ENCODE data around the gene STIMATE. TPM values are rescaled to one million over a fixed set of nuclear protein-coding genes. Genes with fewer than 3 reads are reported as not detected.

The STIMATE gene
- total and polyA plus RNA-seq, 2 experiments from 2014 or later, result 11.2 to 23.6 TPM

DNA sequence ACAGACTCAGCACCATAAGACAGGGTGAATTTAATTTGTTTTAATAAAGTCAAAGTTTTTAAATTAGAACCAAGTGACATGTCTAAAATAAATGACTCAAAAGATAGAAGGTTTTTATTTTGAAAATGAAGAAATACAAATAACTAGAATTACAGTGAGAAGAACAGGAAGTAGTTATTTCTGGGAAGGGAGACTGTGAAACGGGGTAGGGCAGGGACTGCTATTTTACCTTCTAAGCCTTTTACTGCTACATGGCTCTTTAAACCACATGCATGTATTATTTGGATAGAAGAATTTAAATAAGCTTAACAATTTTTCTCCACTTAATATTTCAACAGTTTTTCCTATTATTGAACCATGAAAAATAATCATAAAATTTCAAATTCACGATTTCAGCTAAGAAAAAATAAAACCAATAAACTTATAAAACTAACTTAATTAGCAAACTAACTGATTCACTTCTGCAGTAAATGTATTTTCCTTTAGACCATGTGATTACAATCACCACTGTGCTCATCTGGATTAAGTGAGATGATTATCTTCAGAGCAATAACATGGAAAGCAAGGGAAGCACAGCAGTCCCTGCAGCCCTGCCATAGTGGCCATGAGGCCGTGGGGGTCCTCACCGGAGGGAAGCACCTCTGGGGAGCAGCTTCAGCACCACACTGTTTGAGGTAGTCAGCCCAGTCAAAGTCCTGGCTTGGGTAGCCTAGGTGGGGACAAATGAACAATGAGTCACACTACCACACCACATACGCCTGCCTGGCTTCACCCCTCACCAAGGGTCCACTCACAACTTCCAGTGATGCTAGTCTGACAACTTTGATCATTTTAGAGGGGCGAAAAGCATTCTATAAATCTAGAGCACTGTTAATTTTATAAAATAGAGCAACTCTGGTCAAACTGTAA, 28.3 kb upstream of the STIMATE start:
- no peaks in the 10 kb centered on the region for H3F3A ChIP-seq (replicated peaks; ENCODE audit: low read depth)
- no peak for TF ChIP-seq CREB1 (CRISPR knock-in tag; IDR thresholded peaks at IDR 0.05; ENCODE audit: low read depth)
- no peak for TF ChIP-seq POLR2AphosphoS5 (IDR thresholded peaks at IDR 0.05; ENCODE audit: low read depth)
- no peak for TF ChIP-seq EZH2phosphoT487 (IDR thresholded peaks at IDR 0.05; ENCODE audit: unreplicated experiment)
- TF ChIP-seq JUNB (IDR thresholded peaks at IDR 0.05; ENCODE audit: unreplicated experiment), result no peak
- TF ChIP-seq ZNF114 (CRISPR knock-in tag; IDR thresholded peaks at IDR 0.05), result no peak
- TF ChIP-seq, protein P1, sequence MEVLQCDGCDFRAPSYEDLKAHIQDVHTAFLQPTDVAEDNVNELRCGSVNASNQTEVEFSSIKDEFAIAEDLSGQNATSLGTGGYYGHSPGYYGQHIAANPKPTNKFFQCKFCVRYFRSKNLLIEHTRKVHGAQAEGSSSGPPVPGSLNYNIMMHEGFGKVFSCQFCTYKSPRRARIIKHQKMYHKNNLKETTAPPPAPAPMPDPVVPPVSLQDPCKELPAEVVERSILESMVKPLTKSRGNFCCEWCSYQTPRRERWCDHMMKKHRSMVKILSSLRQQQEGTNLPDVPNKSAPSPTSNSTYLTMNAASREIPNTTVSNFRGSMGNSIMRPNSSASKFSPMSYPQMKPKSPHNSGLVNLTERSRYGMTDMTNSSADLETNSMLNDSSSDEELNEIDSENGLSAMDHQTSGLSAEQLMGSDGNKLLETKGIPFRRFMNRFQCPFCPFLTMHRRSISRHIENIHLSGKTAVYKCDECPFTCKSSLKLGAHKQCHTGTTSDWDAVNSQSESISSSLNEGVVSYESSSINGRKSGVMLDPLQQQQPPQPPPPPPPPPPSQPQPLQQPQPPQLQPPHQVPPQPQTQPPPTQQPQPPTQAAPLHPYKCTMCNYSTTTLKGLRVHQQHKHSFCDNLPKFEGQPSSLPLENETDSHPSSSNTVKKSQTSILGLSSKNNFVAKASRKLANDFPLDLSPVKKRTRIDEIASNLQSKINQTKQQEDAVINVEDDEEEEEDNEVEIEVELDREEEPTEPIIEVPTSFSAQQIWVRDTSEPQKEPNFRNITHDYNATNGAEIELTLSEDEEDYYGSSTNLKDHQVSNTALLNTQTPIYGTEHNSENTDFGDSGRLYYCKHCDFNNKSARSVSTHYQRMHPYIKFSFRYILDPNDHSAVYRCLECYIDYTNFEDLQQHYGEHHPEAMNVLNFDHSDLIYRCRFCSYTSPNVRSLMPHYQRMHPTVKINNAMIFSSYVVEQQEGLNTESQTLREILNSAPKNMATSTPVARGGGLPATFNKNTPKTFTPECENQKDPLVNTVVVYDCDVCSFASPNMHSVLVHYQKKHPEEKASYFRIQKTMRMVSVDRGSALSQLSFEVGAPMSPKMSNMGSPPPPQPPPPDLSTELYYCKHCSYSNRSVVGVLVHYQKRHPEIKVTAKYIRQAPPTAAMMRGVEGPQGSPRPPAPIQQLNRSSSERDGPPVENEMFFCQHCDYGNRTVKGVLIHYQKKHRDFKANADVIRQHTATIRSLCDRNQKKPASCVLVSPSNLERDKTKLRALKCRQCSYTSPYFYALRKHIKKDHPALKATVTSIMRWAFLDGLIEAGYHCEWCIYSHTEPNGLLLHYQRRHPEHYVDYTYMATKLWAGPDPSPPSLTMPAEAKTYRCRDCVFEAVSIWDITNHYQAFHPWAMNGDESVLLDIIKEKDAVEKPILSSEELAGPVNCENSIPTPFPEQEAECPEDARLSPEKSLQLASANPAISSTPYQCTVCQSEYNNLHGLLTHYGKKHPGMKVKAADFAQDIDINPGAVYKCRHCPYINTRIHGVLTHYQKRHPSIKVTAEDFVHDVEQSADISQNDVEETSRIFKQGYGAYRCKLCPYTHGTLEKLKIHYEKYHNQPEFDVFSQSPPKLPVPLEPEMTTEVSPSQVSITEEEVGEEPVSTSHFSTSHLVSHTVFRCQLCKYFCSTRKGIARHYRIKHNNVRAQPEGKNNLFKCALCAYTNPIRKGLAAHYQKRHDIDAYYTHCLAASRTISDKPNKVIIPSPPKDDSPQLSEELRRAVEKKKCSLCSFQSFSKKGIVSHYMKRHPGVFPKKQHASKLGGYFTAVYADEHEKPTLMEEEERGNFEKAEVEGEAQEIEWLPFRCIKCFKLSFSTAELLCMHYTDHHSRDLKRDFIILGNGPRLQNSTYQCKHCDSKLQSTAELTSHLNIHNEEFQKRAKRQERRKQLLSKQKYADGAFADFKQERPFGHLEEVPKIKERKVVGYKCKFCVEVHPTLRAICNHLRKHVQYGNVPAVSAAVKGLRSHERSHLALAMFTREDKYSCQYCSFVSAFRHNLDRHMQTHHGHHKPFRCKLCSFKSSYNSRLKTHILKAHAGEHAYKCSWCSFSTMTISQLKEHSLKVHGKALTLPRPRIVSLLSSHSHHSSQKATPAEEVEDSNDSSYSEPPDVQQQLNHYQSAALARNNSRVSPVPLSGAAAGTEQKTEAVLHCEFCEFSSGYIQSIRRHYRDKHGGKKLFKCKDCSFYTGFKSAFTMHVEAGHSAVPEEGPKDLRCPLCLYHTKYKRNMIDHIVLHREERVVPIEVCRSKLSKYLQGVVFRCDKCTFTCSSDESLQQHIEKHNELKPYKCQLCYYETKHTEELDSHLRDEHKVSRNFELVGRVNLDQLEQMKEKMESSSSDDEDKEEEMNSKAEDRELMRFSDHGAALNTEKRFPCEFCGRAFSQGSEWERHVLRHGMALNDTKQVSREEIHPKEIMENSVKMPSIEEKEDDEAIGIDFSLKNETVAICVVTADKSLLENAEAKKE (CRISPR knock-in tag; IDR thresholded peaks at IDR 0.05), result no peak
- TF ChIP-seq NANOG (IDR thresholded peaks at IDR 0.05; ENCODE audit: borderline replicate concordance), result no peak
- no peak for TF ChIP-seq STAT1 (IDR thresholded peaks at IDR 0.05; ENCODE audit: unreplicated experiment)
- Mint-ChIP-seq H3K4me1 (no peaks in the 10 kb centered on the region), H3K36me3 (ENCODE audit: low read depth) (no peaks in the 10 kb centered on the region; the same call in 2 of the 3 replicates), H3K4me3 (no peak overlapping the region), H3K9me3 (no peaks in the 10 kb centered on the region), H3K27me3 (ENCODE audit: insufficient read depth, low read depth, poor library complexity) (peaks cover 5% of the 10 kb centered on the region), H3K27ac (no peak overlapping the region)
- H4K20me1 ChIP-seq (replicated peaks; ENCODE audit: insufficient read depth), result no peaks in the 10 kb centered on the region
- H3K4me3 ChIP-seq, result no peak overlapping the region
- H3K79me2 ChIP-seq (replicated peaks; ENCODE audit: insufficient read depth), result no peaks in the 10 kb centered on the region
- H3K4me1 ChIP-seq (ENCODE audit: insufficient read depth), result no peaks in the 10 kb centered on the region
- H2AFZ ChIP-seq, result no peak overlapping the region
- no peaks in the 10 kb centered on the region for H3K9me2 ChIP-seq (ENCODE audit: insufficient read depth)
- DNase-seq (ENCODE audit: low spot score) (no peak), ATAC-seq (no peak; the same call in 2 of the 3 replicates)
- H3K27me3 ChIP-seq (ENCODE audit: insufficient read depth), result no peaks in the 10 kb centered on the region
- H3K27ac ChIP-seq (ENCODE audit: low read depth), result no peak overlapping the region
- H3K4me2 ChIP-seq, result no peak overlapping the region
- no peaks in the 10 kb centered on the region for H3K36me3 ChIP-seq (ENCODE audit: insufficient read depth)

Data from GM23338 (cell line).